HG02840 (cell line): Measurements from ENCODE around the gene NT5M.

Experiments
- ATAC-seq: cut with Tn5 transposase; IDR thresholded peaks from one replicate; pipeline ENCODE4 v1.9.1; 2021; ENCODE audit warnings: mild to moderate bottlenecking, moderate library complexity, moderate number of reproducible peaks; ENCODE audit not compliant: unreplicated experiment, low FRiP score

The NT5M gene

GRCh38 chr17:17387017-17387497 lies 83.9 kb downstream of the NT5M start:
- no peak for ATAC-seq

GRCh38 chr17:17387498-17388362 lies 84.6 kb downstream of the NT5M start:
- ATAC-seq = no peak

GRCh38 chr17:17388657-17389496 lies 85.7 kb downstream of the NT5M start:
- ATAC-seq = no peak

GRCh38 chr17:17391668-17392370 lies 88.6 kb downstream of the NT5M start:
- no peak for ATAC-seq

GRCh38 chr17:17393976-17394375 lies 90.8 kb downstream of the NT5M start:
- no peak for ATAC-seq

GRCh38 chr17:17394494-17394893 lies 91.3 kb downstream of the NT5M start:
- ATAC-seq = no peak

GRCh38 chr17:17395246-17395802 lies 92.2 kb downstream of the NT5M start:
- ATAC-seq = no peak

- ATAC-seq = no peak
These were observed 92.7 kb downstream of the NT5M start for GRCh38 chr17:17395885-17396284.
